Neural progenitor cell (in vitro differentiated cells): ENCODE measurements around the gene RIMS1.

Experiments used
- CTCF ChIP-seq: fragments of 200-600 bp; sonication (generic); IDR thresholded peaks from 2 replicates; pipeline ENCODE4 v1.5.1; 2017; ENCODE audit warnings: antibody characterized with exemption, mild to moderate bottlenecking
- EZH2 ChIP-seq: fragments of 200-600 bp; sonication (generic); IDR thresholded peaks from 2 replicates; pipeline ENCODE4 v1.6.1; 2017; ENCODE audit warnings: antibody characterized with exemption, mild to moderate bottlenecking, moderate library complexity

GRCh38 chr6:71982389-71982788, 96.0 kb downstream of the RIMS1 start:
- TF ChIP-seq EZH2 (no peak), CTCF (no peak)
